ENCODE results near the gene MVP. TPM values are rescaled to one million over a fixed set of nuclear protein-coding genes. Genes with fewer than 3 reads are reported as not detected.

MVP gene
- total RNA-seq (2022; extraction: Qiagen RNA extraction) = 111 to 140 TPM (median 130 TPM) in 5 replicates

GRCh38 chr16:29820271-29820701 lies at the start of gene MVP:
TSS of gene MVP (plus strand) at chr16:29820462. CDS start at chr16:29830550, 10,088 bp downstream.

GRCh38 chr16:29777576-29778350 lies 42.5 kb upstream of the MVP start, which contains the start of gene ZG16:
TSS of gene ZG16 (plus strand) at chr16:29778256. CDS start at chr16:29779267, 1,011 bp downstream.

DNA sequence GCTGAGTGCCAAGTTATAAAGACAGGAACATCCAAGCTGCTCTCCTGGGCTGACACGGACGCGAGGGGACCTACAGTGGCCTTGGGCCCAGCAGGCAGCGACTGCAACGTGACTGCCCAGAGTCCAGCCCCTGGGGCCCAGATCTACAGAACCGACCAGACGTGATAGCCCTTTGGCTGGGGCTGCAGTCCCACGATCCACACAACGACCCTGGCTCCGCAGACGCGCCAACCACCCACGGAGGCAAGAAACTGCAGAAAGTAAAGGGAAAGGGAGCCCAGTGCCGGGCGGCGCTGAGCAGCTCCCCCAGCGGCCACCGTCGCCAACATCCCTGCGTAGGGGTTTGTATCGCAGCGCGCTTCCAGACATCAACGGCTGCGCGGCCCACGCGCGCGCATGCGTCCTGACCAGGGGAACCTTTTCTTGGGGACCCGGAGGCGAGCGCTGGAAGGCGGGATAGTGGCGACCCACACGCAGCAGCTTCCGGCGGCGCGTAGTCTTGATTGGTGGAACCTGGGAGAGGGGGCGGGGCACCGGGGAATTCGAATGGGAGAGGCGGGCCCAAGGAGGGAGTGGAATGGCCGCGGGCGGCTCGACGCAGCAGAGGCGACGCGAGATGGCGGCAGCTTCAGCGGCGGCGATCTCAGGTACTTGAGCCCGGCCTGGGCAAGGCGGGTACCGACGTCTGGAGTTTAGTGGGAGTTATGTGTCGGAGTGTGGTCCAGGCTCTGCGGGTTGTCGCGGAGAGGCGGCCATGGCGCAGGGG lies 29.9 kb upstream of the MVP start, which contains the start of gene KIF22:
TSS of gene KIF22 (plus strand) at position 569 of the 766 bp plus-strand sequence. CDS start at position 578, 9 bp downstream.

GRCh38 chr16:29806099-29806579 lies 14.1 kb upstream of the MVP start, which contains the start of gene MAZ:
TSS of gene MAZ (plus strand) at chr16:29806529. CDS start at chr16:29806702, 173 bp downstream.

GRCh38 chr16:29811896-29812665 lies 8.2 kb upstream of the MVP start, which contains the start of gene PRRT2:
TSS of gene PRRT2 (plus strand) at chr16:29812193. CDS start at chr16:29813055, 862 bp downstream.

GRCh38 chr16:29815793-29816693 lies 4.2 kb upstream of the MVP start, which contains the start of gene PAGR1:
TSS of gene PAGR1 (plus strand) at chr16:29816152. CDS start at chr16:29816526, 374 bp downstream.

GRCh38 chr16:29862884-29863668 lies 42.8 kb downstream of the MVP start, which contains the start of gene CDIPT:
TSS of gene CDIPT (minus strand) at chr16:29863226. CDS start at chr16:29862857, 369 bp downstream.

Other genes starting within 250 kb of the MVP start
- gene SPN, start 157.2 kb upstream of the MVP start, total RNA-seq (2022; extraction: Qiagen RNA extraction) = 0.02 to 0.05 TPM in 2 of 5 replicates, not detected in the others
- 0.67 to 1.0 TPM (median 0.78 TPM) in 5 replicates for gene QPRT, start 141.3 kb upstream of the MVP start, total RNA-seq (2022; extraction: Qiagen RNA extraction)
- not detected in 5 replicates for gene C16orf54, start 74.5 kb upstream of the MVP start, total RNA-seq (2022; extraction: Qiagen RNA extraction)
- not detected in 5 replicates for gene ZG16, start 42.2 kb upstream of the MVP start, total RNA-seq (2022; extraction: Qiagen RNA extraction)
- gene KIF22, start 29.7 kb upstream of the MVP start, total RNA-seq (2022; extraction: Qiagen RNA extraction) = 81.0 to 104 TPM (median 94.7 TPM) in 5 replicates
- gene MAZ, start 13.9 kb upstream of the MVP start, total RNA-seq (2022; extraction: Qiagen RNA extraction) = 150 to 192 TPM (median 180 TPM) in 5 replicates
- gene PRRT2, start 8.3 kb upstream of the MVP start, total RNA-seq (2022; extraction: Qiagen RNA extraction) = 0.24 to 0.51 TPM (median 0.30 TPM) in 5 replicates
- gene PAGR1, start 4.3 kb upstream of the MVP start, total RNA-seq (2022; extraction: Qiagen RNA extraction) = 42.7 to 48.5 TPM (median 46.7 TPM) in 5 replicates
- gene CDIPT, start 42.8 kb downstream of the MVP start, total RNA-seq (2022; extraction: Qiagen RNA extraction) = 64.0 to 105 TPM (median 103 TPM) in 5 replicates
- gene SEZ6L2, start 79.1 kb downstream of the MVP start, total RNA-seq (2022; extraction: Qiagen RNA extraction) = 16.9 to 23.6 TPM (median 21.7 TPM) in 5 replicates
- 16.3 to 30.7 TPM (median 27.0 TPM) in 5 replicates for gene ASPHD1, start 80.0 kb downstream of the MVP start, total RNA-seq (2022; extraction: Qiagen RNA extraction)
- gene KCTD13, start 105.8 kb downstream of the MVP start, total RNA-seq (2022; extraction: Qiagen RNA extraction) = 14.2 to 21.4 TPM (median 19.0 TPM) in 5 replicates
- 78.2 to 104 TPM (median 102 TPM) in 5 replicates for gene TMEM219, start 141.6 kb downstream of the MVP start, total RNA-seq (2022; extraction: Qiagen RNA extraction)
- gene TAOK2, start 153.4 kb downstream of the MVP start, total RNA-seq (2022; extraction: Qiagen RNA extraction) = 24.7 to 36.8 TPM (median 34.0 TPM) in 5 replicates
- gene HIRIP3, start 175.2 kb downstream of the MVP start, total RNA-seq (2022; extraction: Qiagen RNA extraction) = 13.5 to 17.8 TPM (median 15.3 TPM) in 5 replicates
- 107 to 127 TPM (median 109 TPM) in 5 replicates for gene INO80E, start 175.8 kb downstream of the MVP start, total RNA-seq (2022; extraction: Qiagen RNA extraction)
- gene DOC2A, start 190.6 kb downstream of the MVP start, total RNA-seq (2022; extraction: Qiagen RNA extraction) = 1.7 to 3.3 TPM (median 2.7 TPM) in 5 replicates
- not detected in 5 replicates for gene C16orf92, start 202.7 kb downstream of the MVP start, total RNA-seq (2022; extraction: Qiagen RNA extraction)
- gene TLCD3B, start 210.8 kb downstream of the MVP start, total RNA-seq (2022; extraction: Qiagen RNA extraction) = 0.23 to 0.58 TPM (median 0.42 TPM) in 5 replicates
- 1,632 to 1,949 TPM (median 1,887 TPM) in 5 replicates for gene ALDOA, start 245.3 kb downstream of the MVP start, total RNA-seq (2022; extraction: Qiagen RNA extraction)